Lower leg skin (tissue), 4 donors: ENCODE measurements around the gene C1QC. TPM values are rescaled to one million over a fixed set of nuclear protein-coding genes. Genes with fewer than 3 reads are reported as not detected.

ENCODE experiments used
- DNase-seq, 2 donors: peaks; one replicate each; pipeline ENCODE4 v3.0.0-alpha.2; 2019; ENCODE audit warnings: low spot score in 2 of 2
- H3K4me3 ChIP-seq: fragments of 200-600 bp; sonication (generic); 2 replicates; pipeline ENCODE4 v1.5.1; 2017; ENCODE audit warnings: mild to moderate bottlenecking, low read depth; ENCODE audit not compliant: poor library complexity, severe bottlenecking
- CTCF ChIP-seq, 3 donors: fragments of 450-650 bp; IDR thresholded peaks; one replicate each; pipeline ENCODE4 v1.5.1; 2016; ENCODE audit warnings: antibody characterized with exemption in 3 of 3, mild to moderate bottlenecking in 3 of 3, moderate library complexity in 2 of 3
- POLR2A ChIP-seq, 2 donors: fragments of 450-650 bp; IDR thresholded peaks; one replicate each; pipeline ENCODE4 v1.6.1; 2016 to 2017; ENCODE audit warnings: antibody characterized with exemption in 2 of 2, mild to moderate bottlenecking in 1 of 2, moderate library complexity in 1 of 2
- WGBS, 2 donors: methylation state at CpG; one replicate each; pipeline ENCODE4 v1.1.5; 2018; 5-methylcytosine and 5-hydroxymethylcytosine counted together
- intact Hi-C: fragments of 100-400 bp; cut with DNase I; formaldehyde crosslinking; loops from one replicate; pipeline ENCODE4 v1.15.0; 2023; ENCODE audit warnings: low total_unique reads
- total RNA-seq, 4 donors: library from RNA; depleted of rRNA; stranded (reverse); fragments of >200 nt; gene quantifications; one replicate each; pipeline ENCODE4 v1.1.0, GENCODE V29; 2016

The C1QC gene
- total RNA-seq, 4 donors from 2014 or later, result 12.9 to 63.0 (median 32.7) TPM

GRCh38 chr1:22637907-22638445 lies 5.5 kb upstream of the C1QC start:
- intact Hi-C loops, result no loop called here

GRCh38 chr1:22638476-22639234 lies 4.8 kb upstream of the C1QC start:
- intact Hi-C loops, result no loop called here
- WGBS, 2 donors, result 77 to 83% methylated on average over 18 to 23 of the region's 23 CpGs
- H3K4me3 ChIP-seq, result no peak overlapping the region

More at GRCh38 chr1:22637907-22638445, 5.5 kb upstream of the C1QC start:
- H3K4me3 ChIP-seq, result no peak overlapping the region
- TF ChIP-seq CTCF (IDR thresholded peaks at IDR 0.05) (no peak), POLR2A (IDR thresholded peaks at IDR 0.05) (no peak)
- no peak for DNase-seq
- WGBS, 2 donors, result 63 to 74% methylated on average over 3 of the region's 3 CpGs

GRCh38 chr1:22639286-22639685 lies 4.1 kb upstream of the C1QC start:
- WGBS, 2 donors, result 43 to 47% methylated on average over 8 of the region's 8 CpGs
- DNase-seq, result no peak
- TF ChIP-seq CTCF (IDR thresholded peaks at IDR 0.05) (no peak), POLR2A (IDR thresholded peaks at IDR 0.05) (no peak)
- H3K4me3 ChIP-seq, result no peak overlapping the region
- intact Hi-C loops, result no loop called here

More at GRCh38 chr1:22638476-22639234, 4.8 kb upstream of the C1QC start:
- no peak for DNase-seq
- TF ChIP-seq CTCF (IDR thresholded peaks at IDR 0.05) (no peak), POLR2A (IDR thresholded peaks at IDR 0.05) (no peak)

GRCh38 chr1:22641247-22641646 lies 2.2 kb upstream of the C1QC start:
- WGBS, 2 donors, result 59 to 63% methylated on average over 8 of the region's 8 CpGs
- no peak for TF ChIP-seq CTCF (IDR thresholded peaks at IDR 0.05)
- intact Hi-C loops, result no loop called here
- no peak for DNase-seq
- no peak overlapping the region for H3K4me3 ChIP-seq

GRCh38 chr1:22641906-22642636 lies 1.4 kb upstream of the C1QC start:
- DNase-seq, result peak; percentile 78 to 95
- intact Hi-C loops, result loop anchor here (2.0 kb wide), 1 partner anchor 221 kb away; no protein-coding TSS in a partner anchor
- no peak overlapping the region for H3K4me3 ChIP-seq
- 8 to 9% methylated on average over 17 to 18 of the region's 18 CpGs for WGBS, 2 donors
- TF ChIP-seq CTCF (IDR thresholded peaks at IDR 0.05) (no peak), POLR2A (IDR thresholded peaks at IDR 0.05) (no peak)
